ENCODE results near the gene MZF1. TPM values are rescaled to one million over a fixed set of nuclear protein-coding genes. Genes with fewer than 3 reads are reported as not detected.
A peak's percentile ranks its signal among the peaks of the same experiment; 100 is the strongest.

The MZF1 gene
- polyA plus RNA-seq, 4 donors, result 28.3 to 37.3 (median 32.0) TPM

DNA sequence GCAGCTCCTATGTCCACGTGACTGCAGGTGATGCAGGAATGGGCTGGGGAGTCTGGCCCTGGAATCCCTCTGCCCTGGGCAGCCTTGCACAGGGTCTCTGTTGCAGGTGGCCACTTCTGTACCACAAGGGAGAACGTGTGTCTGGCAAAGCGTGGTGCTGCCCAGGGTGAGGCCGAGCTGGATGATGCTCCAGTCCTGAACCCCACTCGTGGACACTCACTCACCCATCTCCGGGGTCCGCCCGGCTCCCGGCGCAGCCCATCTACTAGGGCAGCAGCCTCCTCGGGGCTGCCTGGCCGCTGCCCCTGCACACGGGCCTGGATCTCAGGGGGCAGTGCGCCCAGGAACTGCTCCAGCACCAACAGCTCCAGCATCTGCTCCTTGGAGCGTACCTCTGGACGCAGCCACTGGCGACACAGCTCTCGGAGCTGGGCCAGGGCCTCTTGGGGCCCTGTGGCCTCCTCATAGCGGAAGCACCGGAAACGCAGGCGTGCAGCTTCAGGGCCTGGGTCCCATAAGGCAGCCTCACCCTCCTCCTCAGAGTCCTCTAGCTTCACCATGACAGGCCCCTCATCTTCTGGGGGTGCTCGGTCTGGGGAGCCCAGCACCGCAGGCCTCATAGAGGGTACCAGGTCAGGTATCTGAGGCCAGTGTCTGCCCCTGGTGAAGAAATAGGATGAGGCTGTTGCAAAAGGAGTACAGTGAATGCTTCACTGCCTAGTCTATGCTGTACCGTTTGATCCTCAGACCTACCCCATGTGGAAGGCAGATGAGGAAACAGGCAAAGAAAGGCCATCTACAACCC is 2.2 kb downstream of the MZF1 start:
- no peak for DNase-seq (ENCODE audit: low read depth in 4 of 4, low spot score in 3 of 4)

DNA sequence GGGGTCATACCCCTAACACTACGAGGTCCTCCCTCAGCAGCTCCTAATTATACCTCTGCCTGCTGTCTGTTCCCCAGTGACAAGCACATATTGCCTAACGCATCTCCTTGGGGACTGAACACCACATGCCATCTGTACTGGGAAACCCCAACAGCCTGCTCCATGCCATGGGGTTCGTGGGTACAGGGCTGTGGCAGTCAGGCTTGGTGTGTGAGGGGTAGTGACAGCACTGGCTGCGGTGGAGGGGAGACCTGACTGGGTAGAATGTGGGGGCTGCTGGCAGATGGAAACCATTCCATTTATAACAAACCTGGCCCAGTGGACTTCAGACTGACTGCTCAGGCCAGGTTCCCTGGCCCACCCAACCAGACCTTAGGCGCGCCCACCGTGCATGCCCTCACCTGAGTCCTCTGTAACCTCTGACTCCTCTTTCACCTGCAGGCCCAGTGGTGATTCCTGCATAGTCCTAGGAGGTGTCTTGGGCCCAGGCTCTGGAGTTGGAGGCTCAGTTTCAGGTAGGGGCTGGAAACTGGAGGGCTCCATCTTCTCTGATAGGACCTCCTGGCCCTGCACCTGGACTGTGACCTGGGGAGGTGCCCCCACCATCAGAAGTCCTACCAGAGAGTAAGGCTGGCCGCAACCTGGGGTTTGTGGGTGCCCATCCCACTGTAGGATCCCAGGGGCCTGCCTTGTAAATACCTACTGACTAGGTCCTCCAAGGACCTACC is 3.0 kb downstream of the MZF1 start:
- DNase-seq (ENCODE audit: low read depth in 4 of 4, low spot score in 3 of 4), result no peak

DNA sequence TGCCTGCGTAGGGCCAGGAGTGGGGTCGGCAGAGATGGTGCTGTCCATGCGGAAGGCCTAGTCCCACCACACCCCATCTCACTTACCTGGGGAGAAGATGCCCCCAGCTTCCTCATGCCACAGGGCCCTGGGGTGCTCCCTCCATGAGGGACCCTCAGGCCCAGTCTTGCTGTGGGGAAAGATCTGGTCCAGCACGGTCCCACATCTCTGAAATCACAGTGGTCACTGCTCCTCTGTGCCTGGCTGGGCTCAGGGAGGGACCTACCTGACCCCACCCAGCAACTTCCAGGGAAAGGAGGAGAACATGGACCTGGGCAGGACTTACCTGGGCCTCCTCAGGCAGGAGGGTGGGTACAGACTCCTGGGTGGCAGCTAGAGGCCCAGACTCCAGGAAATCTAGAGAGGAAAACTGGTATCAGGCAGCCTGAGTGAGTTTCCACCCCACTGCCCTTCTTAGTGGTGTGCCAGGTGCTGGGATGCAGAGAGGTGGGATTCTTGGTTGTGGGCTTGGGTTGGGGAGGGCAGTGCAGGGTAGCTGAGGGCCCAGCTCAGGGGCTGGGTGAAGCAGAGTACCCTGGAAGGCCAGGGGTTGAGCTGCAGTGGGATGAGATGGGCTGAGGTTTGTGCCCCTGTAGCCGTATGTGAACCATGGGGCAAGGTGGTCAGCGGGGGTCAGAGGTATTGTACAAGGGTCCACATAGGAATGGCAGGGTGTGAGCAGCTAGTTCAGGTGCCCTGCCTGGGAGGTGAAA is 3.8 kb downstream of the MZF1 start:
- DNase-seq (ENCODE audit: low read depth in 4 of 4, low spot score in 3 of 4), result no peak

DNA sequence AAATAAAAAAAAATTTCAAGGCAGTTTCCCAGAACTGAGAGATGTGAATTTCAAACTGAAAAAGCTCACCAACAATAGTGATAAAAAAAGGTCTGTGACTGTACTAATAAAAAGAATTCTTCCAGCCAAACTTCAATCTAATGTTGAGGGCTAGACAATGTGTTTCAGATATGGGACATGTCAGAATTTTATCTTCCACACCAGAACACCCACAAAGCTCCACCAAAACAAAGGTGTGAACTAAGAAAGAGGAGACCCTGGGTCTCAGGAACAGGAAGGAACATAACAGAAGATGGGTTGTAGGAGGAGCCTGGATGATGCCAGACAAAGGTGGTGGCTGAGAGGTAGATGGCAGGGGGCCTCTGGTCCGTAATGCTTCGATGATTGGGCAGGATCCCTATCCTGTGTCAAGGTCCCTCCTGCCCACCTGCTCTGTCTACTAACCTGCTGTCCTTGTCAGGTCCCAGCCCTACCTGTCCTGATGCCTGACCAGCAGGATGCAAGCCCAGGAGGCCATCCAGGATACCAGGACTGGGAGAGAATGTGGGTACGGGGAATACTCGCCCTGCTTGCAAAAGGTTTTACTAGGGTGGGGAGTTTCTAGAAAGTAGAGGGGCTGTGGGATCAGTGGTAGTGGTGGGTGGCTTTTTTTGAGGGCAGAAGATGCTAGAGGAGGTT is 4.5 kb downstream of the MZF1 start:
- no peak for DNase-seq (ENCODE audit: low read depth in 4 of 4, low spot score in 3 of 4)

DNA sequence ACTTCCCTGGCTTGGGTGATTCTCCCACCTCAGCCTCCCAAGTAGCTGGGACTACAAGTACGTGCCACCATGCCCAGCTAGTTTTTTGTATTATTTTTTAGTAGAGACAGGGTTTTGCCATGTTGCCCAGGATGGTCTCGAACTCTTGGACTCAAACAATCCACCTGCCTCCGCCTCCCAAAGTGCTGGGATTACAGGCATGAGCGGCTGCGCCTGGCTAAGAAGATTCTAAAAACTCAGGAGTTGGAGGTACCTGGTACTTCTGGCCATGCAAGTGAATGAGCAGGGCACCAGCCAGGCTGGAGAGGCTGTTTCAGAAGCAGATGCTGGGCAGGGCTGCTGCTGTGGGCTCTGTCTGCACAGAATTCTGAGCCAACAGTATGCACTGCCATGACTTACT is 6.1 kb downstream of the MZF1 start:
- DNase-seq (ENCODE audit: low read depth in 4 of 4, low spot score in 3 of 4), result no peak

DNA sequence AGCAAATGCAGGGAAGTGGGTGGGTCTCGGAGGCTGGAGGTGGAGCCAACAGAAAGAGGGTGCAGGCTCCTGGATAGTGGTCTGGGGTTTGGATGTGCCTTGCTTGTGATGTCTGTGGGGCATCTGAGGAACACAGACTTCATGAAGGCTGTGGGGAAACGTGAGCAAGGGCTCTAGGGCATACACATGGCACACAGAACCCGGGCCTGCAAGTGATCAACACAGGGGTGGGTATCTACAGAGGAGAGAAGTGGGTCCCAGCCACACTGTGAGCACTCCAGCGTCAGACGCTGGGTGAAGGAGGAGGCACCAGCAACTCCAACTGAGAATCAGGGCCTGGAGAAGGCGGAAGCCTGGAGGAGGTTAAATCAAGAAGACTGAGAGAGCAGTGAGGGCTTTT is 9.3 kb downstream of the MZF1 start:
- no peak for DNase-seq (ENCODE audit: low read depth in 4 of 4, low spot score in 3 of 4)

DNA sequence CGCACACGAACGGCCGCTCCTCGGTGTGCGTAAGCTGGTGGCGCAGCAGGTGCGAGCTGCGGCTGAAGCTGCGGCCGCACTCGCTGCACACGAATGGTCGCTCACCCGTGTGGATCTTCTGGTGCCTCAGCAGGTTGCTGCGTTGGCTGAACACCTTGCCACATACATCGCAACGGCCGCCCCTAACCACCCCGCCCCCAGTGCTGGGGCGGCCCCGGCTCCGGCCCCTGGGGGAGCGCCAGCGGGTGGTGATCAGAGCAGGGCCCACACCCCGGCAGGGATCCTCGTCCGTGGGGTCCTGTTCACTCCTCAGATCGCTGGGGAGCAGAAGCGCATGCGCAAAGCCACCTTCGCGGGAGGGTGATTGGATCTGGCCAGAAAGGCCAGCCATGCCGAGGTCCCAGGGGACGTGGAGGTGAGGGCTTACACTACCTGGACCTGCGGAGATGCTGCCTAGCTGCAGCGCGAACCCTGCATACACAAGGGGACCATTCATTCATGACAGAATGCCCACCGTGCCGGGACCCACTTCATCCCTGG is 10.0 kb downstream of the MZF1 start:
- DNase-seq (ENCODE audit: low read depth in 4 of 4, low spot score in 3 of 4), result no peak

DNA sequence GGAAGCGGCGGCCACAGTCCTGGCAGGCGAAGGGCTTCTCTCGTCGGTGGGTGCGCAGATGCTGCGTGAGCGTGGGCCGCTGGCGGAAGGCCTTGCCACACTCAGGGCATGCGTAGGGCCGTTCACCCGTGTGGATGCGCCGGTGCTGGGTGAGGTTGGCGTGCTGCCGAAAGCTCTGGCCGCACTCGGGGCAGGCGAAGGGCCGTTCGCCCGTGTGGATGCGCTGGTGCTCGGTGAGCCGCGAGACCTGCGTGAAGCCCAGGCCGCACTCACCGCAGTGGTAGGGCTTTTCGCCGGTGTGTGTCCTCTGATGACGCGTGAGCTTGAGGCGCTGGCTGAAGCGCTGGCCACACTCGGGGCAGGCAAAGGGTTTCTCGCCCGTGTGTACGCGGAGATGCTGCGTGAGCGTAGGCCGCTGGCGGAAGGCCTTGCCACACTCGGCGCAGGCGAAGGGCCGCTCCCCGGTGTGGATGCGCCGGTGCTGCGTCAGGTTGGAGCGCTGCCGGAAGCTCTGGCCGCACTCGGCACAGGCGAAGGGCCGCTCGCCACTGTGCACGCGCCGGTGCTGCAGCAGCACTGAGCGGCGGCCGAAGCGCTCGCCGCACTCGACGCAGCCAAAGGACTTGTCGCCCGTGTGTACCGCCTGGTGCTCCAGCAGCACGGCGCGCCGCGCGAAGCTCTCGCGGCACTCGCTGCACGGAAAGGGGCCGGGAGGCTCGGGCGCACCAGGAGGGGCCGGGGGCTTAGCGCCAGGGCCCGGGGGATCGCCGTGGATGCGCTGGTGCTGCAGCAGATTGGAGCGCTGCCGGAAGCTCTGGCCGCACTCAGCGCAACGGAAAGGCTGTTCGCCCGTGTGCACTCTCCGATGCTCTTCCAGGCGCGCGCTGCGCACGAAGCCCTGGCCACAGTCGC is 10.8 kb downstream of the MZF1 start:
- DNase-seq (ENCODE audit: low read depth in 4 of 4, low spot score in 3 of 4), result no peak

DNA sequence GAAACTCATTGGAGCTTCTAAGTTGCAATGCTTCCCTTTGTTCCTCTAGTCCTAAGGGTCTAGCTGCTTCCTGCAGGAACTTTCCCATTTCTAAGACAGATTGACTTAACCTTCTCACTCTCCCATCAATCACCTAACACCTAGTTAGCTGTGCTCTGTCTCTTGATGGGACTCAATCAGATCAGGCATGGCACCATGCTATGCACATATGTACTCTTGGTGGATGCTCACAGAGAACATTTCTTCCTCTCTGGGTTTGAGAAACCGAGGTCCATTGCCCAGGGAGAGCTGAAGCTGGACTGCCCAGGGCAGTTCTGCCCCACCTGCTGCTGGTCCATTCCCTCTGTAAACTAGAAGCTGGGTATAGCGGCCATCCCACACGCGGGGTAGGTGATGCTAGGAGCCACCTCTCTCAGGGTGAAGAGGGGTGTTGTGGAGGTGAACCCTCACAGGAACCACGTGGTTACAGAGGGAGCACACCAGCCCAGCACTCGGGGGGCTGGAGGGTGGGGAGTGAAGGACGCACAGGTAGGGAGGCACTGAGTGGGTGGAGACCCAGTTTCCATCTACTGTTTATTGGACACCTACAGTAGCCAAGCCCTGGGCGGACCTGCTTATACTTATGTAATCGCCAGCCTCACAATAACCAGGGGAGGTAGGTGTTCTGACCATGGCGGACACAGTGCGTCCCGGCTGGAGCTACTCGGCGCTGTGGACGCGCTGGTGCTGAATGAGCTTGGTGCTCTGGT is 11.6 kb downstream of the MZF1 start:
- no peak for DNase-seq (ENCODE audit: low read depth in 4 of 4, low spot score in 3 of 4)

DNA sequence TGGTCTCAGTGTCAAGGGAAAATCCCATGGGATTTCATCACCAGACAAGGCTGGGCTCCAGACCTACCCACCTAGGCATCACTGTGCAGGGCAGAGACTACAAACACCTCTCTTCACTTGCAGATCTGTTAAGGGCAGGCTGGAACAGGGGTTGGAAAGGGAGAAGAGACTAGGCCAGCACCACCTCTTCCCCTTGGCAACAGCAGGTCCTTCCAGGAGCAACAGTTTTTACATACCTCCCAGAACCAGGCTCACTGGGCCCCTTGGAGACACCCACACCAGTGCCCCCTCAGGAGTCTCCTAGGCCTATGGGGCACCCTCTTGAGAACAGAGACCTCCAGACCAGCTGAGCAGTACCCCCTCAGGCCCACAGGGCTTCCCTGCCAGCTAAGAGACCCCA is 12.2 kb downstream of the MZF1 start:
- DNase-seq (ENCODE audit: low read depth in 4 of 4, low spot score in 3 of 4), result no peak

DNA sequence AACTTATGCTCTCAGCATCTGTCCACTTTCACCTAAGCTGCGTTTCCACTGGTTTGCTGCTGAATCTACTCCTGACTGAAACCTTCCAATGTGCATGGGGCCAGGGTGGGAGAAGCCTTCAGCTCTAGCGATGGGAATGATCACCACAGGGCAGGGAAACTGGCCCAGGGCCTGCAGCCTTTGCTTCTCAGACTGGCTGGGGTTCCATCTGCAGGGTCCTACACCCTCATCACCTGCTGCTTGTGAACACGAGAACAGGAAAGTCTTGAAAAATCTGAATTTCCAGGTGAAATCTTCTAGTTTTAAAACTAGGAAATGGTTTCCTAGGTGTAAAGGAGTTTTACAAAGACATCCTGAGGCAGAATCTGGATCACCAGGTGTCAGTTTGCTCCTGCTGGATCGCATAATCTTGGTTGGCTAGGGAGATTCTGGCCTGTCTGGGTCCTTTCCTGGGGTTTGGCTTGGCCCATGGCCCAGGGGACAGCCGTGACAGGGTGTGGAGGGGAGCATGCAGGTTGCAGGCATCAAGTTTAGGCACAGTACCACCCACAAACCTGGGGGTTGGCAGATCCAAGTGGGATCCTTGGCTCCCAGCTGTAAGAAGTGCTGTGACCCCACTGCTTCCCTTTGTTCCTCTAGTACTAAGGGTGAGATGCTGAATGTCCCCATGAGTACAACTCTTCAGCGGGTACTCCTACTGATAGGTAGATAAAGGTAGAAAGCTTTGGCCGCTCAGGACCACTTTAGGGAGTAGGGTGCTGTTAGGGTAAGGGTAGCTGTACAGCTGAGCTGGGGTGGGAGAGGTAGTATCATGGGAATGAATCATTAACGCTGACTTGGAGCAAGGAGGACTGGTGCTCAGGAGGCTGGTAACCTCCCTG is 12.9 kb downstream of the MZF1 start:
- DNase-seq (ENCODE audit: low read depth in 4 of 4, low spot score in 3 of 4), result no peak

DNA sequence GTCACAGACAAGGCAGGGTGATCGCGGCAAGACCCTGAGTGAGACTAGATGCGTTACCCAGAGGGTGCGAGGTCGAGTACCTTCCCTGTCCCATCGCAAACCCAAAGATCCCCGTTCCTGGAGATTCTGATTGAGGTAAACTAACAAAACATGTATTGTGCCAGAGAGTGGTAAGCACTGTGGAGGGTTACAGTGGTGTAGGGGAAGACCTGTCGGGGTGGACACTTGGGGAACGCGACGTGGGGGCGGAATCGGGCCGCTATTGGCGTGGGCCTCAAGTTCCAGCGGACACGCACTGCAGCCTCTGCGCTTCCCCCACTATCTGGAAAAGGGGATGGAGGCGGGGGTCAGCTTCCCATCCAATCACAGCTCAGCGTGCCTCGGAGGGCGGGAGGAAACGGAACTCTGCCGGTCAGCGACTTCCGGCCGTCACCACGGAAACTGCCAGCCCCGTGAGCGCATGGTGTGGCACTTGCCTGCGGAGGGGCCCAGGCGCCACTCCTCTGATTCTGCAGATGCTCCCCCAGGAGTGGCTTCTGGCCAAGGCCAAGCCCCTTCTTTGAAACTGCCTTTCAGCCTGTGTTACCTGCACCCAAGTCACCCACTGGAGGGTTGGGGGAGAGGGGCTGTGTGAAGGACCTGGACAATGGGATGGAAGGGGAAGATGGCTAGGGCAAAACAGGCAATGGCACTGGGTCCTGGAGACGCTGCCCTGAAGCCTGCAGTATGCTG is 13.7 kb downstream of the MZF1 start:
- DNase-seq (ENCODE audit: low read depth in 4 of 4, low spot score in 3 of 4), result peak in 3 of 4 donors; percentile 81 to 86 (median 86)

DNA sequence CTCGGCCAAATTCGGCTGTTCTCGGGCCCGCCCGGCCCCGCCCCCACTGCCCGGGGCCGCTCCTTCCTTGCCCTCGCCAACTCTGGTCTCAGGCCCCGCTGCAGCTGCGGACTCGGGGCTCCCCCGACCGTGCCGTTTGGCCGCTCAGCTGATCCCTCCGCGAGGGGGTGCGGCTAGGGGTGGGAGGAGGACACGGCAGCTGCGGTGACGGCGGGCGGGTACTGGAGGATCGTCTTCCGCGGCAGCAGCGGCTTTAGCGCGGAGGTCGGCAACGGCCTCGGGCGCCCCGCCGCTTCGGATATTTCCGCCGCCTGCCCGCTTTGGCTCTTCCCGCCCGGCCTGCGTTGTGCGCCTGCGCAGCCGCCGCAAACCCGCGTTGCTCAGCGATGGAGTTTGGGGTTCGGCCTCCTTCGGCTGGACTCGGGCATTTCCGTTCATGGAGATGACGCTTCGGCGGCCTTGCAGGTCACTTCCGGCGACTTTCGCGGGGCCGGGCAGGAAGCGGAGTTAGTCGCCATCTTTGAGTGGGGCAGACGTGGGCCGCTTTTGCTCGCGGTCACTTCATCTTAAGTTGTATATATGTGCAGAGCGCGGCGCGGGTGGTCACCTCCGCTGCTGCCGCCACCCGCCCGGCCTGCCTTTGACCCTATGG is 14.4 kb downstream of the MZF1 start:
- peak; percentile 95 to 97 (median 97) for DNase-seq (ENCODE audit: low read depth in 4 of 4, low spot score in 3 of 4)

DNA sequence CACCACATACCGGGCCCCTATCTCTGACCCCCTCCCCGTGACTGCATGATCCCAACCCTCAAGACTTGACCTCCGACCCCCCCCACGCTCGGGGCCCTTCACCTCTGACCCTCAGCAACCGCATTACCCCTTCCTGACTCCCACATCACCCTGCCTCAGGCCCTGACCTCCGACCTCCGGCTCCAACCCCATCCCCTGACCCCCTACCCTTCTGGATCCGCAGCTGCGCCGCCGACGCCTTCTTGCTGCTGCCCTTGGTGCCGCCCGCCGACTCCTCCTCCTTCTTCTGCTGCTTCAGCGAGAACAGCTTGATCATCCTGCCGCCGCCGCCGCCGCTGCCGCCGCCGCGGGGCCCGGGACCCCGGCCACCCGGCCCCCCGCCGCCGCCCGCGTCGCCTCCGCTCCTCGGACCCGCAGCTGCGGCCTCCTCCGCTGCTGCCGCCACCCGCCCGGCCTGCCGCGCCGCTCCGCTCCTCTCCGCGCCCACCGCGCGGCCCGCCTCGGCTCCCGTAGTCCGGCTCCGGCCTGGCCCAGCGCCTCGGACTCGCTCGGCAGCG is 15.0 kb downstream of the MZF1 start, which contains the start of gene UBE2M:
TSS of gene UBE2M (minus strand) at position 546 of the 557 bp plus-strand sequence. CDS start at position 316, 230 bp downstream.
- no peak for DNase-seq (ENCODE audit: low read depth in 4 of 4, low spot score in 3 of 4)

DNA sequence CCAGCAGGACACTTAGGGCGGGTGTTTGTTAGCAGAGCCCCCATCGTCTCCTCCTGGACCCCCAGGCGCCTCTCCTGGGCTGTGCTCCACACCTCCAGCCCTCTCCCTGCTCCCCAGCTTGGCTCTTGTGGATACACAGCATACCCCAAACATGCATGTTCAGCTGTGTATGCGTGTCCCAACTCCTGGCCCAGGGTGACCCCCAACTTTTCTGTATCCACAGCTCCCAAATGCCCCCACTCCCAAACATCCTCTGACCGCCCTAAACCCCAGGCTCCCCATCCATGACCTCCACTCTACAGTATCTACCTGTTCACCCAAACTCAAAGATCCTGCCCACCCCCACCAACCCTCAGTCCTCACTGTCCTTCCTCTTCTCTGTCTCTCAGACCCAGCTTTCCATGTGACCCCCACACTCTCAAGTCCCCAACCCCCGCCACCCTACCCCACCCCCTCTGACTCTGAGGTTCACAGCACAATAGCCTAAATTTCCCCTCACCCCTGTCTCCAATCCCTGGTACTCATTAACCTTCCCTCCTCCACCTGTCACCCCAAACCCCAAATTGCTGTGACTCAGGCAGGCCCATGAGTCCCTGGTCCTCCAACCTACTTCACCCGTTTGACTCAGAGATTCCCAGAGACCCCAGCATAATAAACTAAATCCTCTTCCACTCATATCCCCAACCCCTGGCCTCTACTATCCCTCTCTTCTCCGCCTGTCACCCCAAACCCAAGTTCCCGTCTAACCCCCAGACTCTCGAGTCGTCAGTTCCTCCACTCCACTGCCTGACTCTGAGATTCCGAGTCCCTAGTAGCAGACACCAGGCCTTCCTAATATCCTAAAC is 15.7 kb downstream of the MZF1 start:
- DNase-seq (ENCODE audit: low read depth in 4 of 4, low spot score in 3 of 4), result no peak

Data from right renal pelvis (tissue), 4 donors.